GM19397 (cell line): ENCODE measurements around the gene C1orf87.
"Not testable (repeated sequence)": the region's sequence is repeated elsewhere in the genome, so short reads cannot be mapped to it uniquely, and the experiment has no call there.

Experiments used
- ATAC-seq: cut with Tn5 transposase; IDR thresholded peaks from one replicate; pipeline ENCODE4 v1.9.1; 2021; ENCODE audit warnings: mild to moderate bottlenecking, moderate library complexity; ENCODE audit not compliant: unreplicated experiment

Gene C1orf87

GRCh38 chr1:59997479-59998115 lies 76.0 kb downstream of the C1orf87 start:
- no peak for ATAC-seq

- ATAC-seq = no peak
These were observed 79.0 kb downstream of the C1orf87 start for GRCh38 chr1:59994302-59995198.

- no peak for ATAC-seq
These were observed 81.3 kb downstream of the C1orf87 start for GRCh38 chr1:59992040-59992820.

GRCh38 chr1:59990470-59990869 lies 83.1 kb downstream of the C1orf87 start:
- ATAC-seq = no peak

- ATAC-seq = no peak
These were observed 86.9 kb downstream of the C1orf87 start for GRCh38 chr1:59986516-59987310.

- no peak for ATAC-seq
These were observed 87.6 kb downstream of the C1orf87 start for GRCh38 chr1:59985911-59986515.

DNA sequence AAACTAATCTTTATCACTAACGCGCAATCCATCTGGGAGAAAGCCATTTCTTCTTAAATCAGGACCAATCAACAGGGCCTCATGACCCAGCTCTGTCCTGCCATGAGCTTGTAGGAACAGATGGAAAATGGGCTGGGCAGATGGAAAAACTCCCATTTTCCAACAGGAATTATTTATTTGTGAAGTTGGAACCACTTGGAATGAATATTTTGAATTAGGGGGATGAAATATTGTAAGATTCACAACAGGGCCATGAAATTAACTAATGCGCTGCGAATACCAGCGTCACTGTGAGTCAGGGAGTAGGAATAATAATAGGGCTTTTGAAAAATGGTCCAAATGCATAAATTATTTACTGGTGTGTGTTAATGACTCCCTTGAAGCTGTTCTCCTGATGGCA lies 93.9 kb downstream of the C1orf87 start:
- no peak for ATAC-seq

DNA sequence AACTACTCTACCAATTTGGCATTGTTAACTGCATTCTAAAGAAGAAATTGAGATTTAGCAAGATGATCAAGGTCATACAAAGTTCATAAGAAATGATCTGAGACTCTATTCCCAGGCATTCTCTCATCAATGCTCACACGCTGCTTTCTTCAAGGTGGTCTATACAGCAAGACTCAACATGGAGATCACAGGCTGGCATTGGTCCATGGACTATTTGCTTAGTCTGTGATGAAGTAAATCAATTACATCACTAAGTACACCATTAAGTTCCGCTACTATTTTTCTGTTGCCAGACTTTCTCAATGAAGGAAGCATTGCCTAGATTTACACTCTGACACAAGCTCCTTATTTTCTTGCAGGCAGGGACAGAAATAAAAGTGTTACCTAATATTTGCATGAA lies 95.1 kb downstream of the C1orf87 start:
- no peak for ATAC-seq

GRCh38 chr1:59978026-59978425 lies 95.5 kb downstream of the C1orf87 start:
- no peak for ATAC-seq

GRCh38 chr1:59977075-59977410 lies 96.5 kb downstream of the C1orf87 start:
- ATAC-seq = no peak

- no peak for ATAC-seq
These were observed 97.1 kb downstream of the C1orf87 start for GRCh38 chr1:59976194-59977074.

- ATAC-seq = no peak
These were observed 99.9 kb downstream of the C1orf87 start for GRCh38 chr1:59973719-59974118.

DNA sequence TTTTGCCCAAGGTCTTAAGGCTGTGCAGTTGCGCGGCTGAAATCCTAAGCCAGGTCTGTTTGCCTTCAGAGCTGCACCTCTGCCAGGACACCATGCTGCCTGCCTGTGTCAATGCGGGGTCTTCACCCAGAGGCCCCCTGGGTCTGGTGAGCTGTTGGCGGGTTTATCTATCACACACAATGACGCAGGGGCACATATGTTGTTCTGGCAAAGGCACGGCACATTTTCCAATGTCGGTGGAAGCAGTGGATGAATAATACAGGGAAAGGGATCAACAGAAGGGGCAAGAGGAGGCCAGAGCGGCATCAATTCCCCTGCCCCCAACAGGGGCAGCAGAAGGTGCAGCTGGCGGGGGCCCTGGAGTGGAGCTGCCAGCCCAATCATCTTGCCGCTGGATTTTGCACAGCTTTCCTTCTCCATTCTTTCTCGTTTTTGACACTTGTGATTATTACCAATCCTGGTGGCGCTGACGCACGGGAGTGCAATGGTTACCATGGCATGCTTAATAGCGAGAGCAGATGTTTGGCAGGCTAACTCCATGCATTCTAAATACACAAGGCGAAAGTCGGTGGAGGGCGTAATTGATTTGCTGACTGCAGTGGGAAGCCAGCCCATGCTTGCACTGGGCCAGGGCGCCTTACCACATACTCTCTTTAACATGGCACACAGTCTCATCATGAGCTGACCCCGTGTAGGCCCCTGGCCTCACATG lies 101.2 kb downstream of the C1orf87 start:
- ATAC-seq = no peak

DNA sequence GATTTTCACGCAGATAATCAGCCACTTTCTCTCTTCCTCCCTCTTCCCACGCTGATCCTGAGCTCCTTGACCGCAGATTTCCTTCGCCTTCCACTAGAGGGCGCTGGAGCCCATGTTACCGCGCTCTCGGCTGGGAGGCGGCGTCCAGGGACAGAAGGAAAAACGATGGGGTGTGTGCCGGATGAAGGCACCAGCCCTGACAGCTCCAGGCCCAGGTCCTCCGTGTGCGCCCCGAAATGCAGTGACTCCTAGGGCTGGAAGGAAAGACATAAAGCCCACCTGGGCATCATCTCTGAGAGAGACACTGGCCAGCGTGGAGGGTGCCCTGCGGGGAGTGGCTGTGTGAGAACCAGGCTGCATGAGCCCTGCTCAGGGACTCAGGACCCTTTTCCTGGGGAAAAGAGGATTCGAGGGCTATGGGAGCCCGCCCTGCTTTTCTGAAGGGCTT lies 102.1 kb downstream of the C1orf87 start:
- no peak for ATAC-seq

GRCh38 chr1:59969542-59970175 lies 103.9 kb downstream of the C1orf87 start:
- not testable (repeated sequence) for ATAC-seq

DNA sequence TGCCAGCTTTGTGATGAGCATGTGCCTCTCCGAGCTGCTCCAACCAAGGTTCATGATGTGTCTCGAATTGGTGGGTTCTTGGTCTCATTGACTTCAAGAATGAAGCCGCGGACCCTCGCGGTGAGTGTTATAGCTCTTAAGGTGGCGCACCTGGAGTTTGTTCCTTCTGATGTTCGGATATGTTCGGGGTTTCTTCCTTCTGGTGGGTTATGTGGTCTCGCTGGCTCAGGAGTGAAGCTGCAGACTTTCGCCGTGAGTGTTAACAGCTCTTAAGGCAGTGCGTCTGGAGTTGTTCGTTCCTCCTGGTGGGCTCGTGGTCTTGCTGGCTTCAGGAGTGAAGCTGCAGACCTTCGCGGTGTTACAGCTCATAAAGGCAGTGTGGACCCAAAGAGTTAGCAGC lies 104.8 kb downstream of the C1orf87 start:
- not testable (repeated sequence) for ATAC-seq

GRCh38 chr1:59967780-59968179 lies 105.8 kb downstream of the C1orf87 start:
- ATAC-seq = no peak

- no peak for ATAC-seq
These were observed 106.4 kb downstream of the C1orf87 start for GRCh38 chr1:59967141-59967697.
